ENCODE results near the gene LILRB2.

- TF ChIP-seq POLR2A (IDR thresholded peaks at IDR 0.05; ENCODE audit: low read depth, low read length), result no peak
- no peak for TF ChIP-seq POLR2AphosphoS5 (IDR thresholded peaks at IDR 0.05; ENCODE audit: low read depth, low read length)
- no peak for TF ChIP-seq TAF1 (IDR thresholded peaks at IDR 0.05; ENCODE audit: borderline replicate concordance, low read depth, low read length)
Observed at GRCh38 chr19:54262066-54262465, 18.8 kb downstream of the LILRB2 start.
